Measurements from ENCODE around the gene NRSN2.

DNA sequence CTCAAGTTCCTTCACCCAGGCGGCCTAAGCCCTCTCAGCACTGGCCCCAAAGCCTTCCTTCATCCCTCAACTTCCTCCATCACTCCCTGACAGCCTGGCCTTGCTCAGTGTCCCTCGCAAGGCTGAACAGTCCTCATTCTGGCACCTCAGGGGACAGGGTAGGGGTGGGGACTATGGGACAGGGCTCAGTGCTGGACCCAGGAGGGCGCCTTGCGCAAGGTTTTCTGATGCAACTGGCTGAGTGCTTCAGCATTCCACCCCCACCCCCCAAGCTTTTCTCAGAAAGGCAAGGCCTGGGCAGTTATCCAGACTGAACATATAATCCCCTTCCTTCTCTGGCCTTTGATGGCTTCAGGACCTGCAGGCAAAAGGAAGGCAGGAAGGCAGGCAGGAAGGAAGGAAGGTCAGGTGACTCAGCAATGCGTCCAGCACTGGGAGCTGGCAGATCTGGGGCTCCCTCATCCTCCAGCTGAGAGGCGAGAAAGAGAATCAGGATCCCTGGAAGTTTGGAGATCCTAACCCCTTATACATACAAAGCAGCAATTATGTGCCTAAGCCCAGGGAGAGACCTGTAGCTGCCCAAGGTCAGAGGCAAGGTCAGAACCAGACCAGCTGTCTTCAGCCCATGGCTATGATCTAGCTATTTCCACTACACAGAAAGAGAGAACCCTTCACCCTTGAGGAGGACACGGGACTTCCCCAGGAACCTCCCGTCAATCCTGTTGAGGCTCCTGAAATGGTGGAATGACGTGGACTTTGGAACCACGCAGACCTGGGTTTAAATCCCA, 25.0 kb downstream of the NRSN2 start:
- TF ChIP-seq EZH2 (IDR thresholded peaks at IDR 0.05) (no peak), POLR2AphosphoS5 (IDR thresholded peaks at IDR 0.05; ENCODE audit: borderline replicate concordance, low read depth, low read length) (no peak)
